OCI-LY1 (cell line): Measurements from ENCODE around the gene MYOT.

Experiments used
- H2AFZ ChIP-seq: fragments of 200-600 bp; sonication (generic), shearing (Covaris generic); 2 replicates; pipeline ENCODE4 v1.6.0; 2014; ENCODE audit warnings: antibody characterized with exemption, mild to moderate bottlenecking, low read length
- H3F3A ChIP-seq: fragments of 200-600 bp; sonication (generic), shearing (Covaris generic); 2 replicates; pipeline ENCODE4 v1.6.0; 2014; ENCODE audit warnings: mild to moderate bottlenecking, antibody characterized with exemption, low read length, moderate library complexity; ENCODE audit not compliant: insufficient read depth
- H3K27ac ChIP-seq: fragments of 200-600 bp; sonication (generic); 2 replicates; pipeline ENCODE4 v1.5.1; 2014; ENCODE audit warnings: low read length, mixed run types, mild to moderate bottlenecking, low read depth; ENCODE audit not compliant: poor library complexity, severe bottlenecking
- H3K27me3 ChIP-seq: fragments of 200-600 bp; sonication (generic); 2 replicates; pipeline ENCODE4 v1.6.0; 2014; ENCODE audit warnings: antibody characterized with exemption, mild to moderate bottlenecking, low read length, moderate library complexity; ENCODE audit not compliant: insufficient read depth
- H3K36me3 ChIP-seq: fragments of 200-600 bp; sonication (generic); 2 replicates; pipeline ENCODE4 v1.6.1; 2014; ENCODE audit warnings: mild to moderate bottlenecking, antibody characterized with exemption, low read length, moderate library complexity, mixed read lengths; ENCODE audit not compliant: insufficient read depth
- H3K4me1 ChIP-seq: fragments of 200-600 bp; sonication (generic); 2 replicates; pipeline ENCODE4 v1.5.1; 2014; ENCODE audit warnings: mild to moderate bottlenecking, low read length, moderate library complexity; ENCODE audit not compliant: insufficient read depth, severe bottlenecking
- H3K4me2 ChIP-seq: fragments of 200-600 bp; sonication (generic), shearing (Covaris generic); 2 replicates; pipeline ENCODE4 v1.6.1; 2014; ENCODE audit warnings: low read length
- H3K4me3 ChIP-seq: fragments of 200-600 bp; sonication (generic); 2 replicates; pipeline ENCODE4 v1.5.1; 2014; ENCODE audit warnings: low read length, low read depth, mild to moderate bottlenecking, mixed read lengths; ENCODE audit not compliant: poor library complexity, severe bottlenecking
- H3K79me2 ChIP-seq: fragments of 200-600 bp; shearing (Covaris generic); 2 replicates; pipeline ENCODE4 v1.6.1; 2016; ENCODE audit warnings: mixed run types, low read length, mixed read lengths; ENCODE audit not compliant: insufficient read depth
- H3K9ac ChIP-seq: fragments of 200-600 bp; sonication (generic), shearing (Covaris generic); 2 replicates; pipeline ENCODE4 v1.6.1; 2014; ENCODE audit warnings: mild to moderate bottlenecking, low read length, mixed read lengths
- H3K9me2 ChIP-seq: fragments of 200-600 bp; sonication (generic), shearing (Covaris generic); 2 replicates; pipeline ENCODE4 v1.6.1; 2014; ENCODE audit warnings: low read depth, mild to moderate bottlenecking, low read length, mixed read lengths
- H3K9me3 ChIP-seq: fragments of 200-600 bp; shearing (Covaris generic); 2 replicates; pipeline ENCODE4 v1.6.1; 2014; ENCODE audit warnings: low read length, mixed read lengths
- H4K20me1 ChIP-seq: fragments of 200-600 bp; sonication (generic), shearing (Covaris generic); 2 replicates; pipeline ENCODE4 v1.6.0; 2016; ENCODE audit warnings: mild to moderate bottlenecking, low read length; ENCODE audit not compliant: insufficient read depth
- CTCF ChIP-seq: fragments of 200-600 bp; sonication (generic), shearing (Covaris generic); IDR thresholded peaks from 2 replicates; pipeline ENCODE4 v1.5.1; 2017; ENCODE audit warnings: mild to moderate bottlenecking, antibody characterized with exemption, low read length, moderate library complexity, mixed read lengths
- EZH2 ChIP-seq: fragments of 200-600 bp; sonication (generic), shearing (Covaris generic); IDR thresholded peaks from 2 replicates; pipeline ENCODE4 v1.8.0; 2017; ENCODE audit warnings: borderline replicate concordance, mixed run types, mild to moderate bottlenecking, antibody characterized with exemption, low read length, moderate library complexity, mixed read lengths

The MYOT gene

GRCh38 chr5:137870647-137871339 is 3.1 kb downstream of the MYOT start:
- Histone ChIP-seq H3F3A (no peaks in the 10 kb centered on the region), H3K27ac (no peak overlapping the region), H3K9me2 (no peaks in the 10 kb centered on the region), H3K9me3 (no peaks in the 10 kb centered on the region), H3K27me3 (no peaks in the 10 kb centered on the region), H3K9ac (no peak overlapping the region), H2AFZ (no peak overlapping the region), H3K4me3 (no peak overlapping the region), H3K79me2 (no peaks in the 10 kb centered on the region), H3K36me3 (no peaks in the 10 kb centered on the region), H4K20me1 (no peaks in the 10 kb centered on the region), H3K4me2 (no peak overlapping the region), H3K4me1 (no peaks in the 10 kb centered on the region)
- TF ChIP-seq CTCF (no peak), EZH2 (no peak)

GRCh38 chr5:137871571-137871970 is 3.9 kb downstream of the MYOT start:
- Histone ChIP-seq H3K36me3 (no peaks in the 10 kb centered on the region), H3K79me2 (no peaks in the 10 kb centered on the region), H3K9me2 (no peaks in the 10 kb centered on the region), H3K9me3 (no peaks in the 10 kb centered on the region), H3K9ac (no peak overlapping the region), H3K4me3 (no peak overlapping the region), H3K27me3 (no peaks in the 10 kb centered on the region), H3K27ac (no peak overlapping the region), H4K20me1 (no peaks in the 10 kb centered on the region), H3F3A (no peaks in the 10 kb centered on the region), H2AFZ (no peak overlapping the region), H3K4me1 (no peaks in the 10 kb centered on the region), H3K4me2 (no peak overlapping the region)
- no peak for TF ChIP-seq EZH2
- no peak for TF ChIP-seq CTCF

- Histone ChIP-seq H3K9ac (no peak overlapping the region), H3K9me3 (no peaks in the 10 kb centered on the region), H3K79me2 (no peaks in the 10 kb centered on the region), H3F3A (no peaks in the 10 kb centered on the region), H3K36me3 (no peaks in the 10 kb centered on the region), H2AFZ (no peak overlapping the region), H3K4me3 (no peak overlapping the region), H3K27ac (no peak overlapping the region), H3K4me2 (no peak overlapping the region), H4K20me1 (no peaks in the 10 kb centered on the region), H3K4me1 (no peaks in the 10 kb centered on the region), H3K9me2 (no peaks in the 10 kb centered on the region), H3K27me3 (no peaks in the 10 kb centered on the region)
- TF ChIP-seq EZH2 (no peak), CTCF (no peak)
Observed at GRCh38 chr5:137872466-137872865, 4.8 kb downstream of the MYOT start.
